ENCODE data around the gene F5.

Gene F5

GRCh38 chr1:169576241-169576934 lies 9.9 kb downstream of the F5 start:
- H3K27ac ChIP-seq, result no peak overlapping the region
- H3K4me3 ChIP-seq, result no peak overlapping the region
- no peak for DNase-seq (ENCODE audit: low spot score)
- no peak for TF ChIP-seq CTCF (IDR thresholded peaks at IDR 0.05)

GRCh38 chr1:169574336-169574735 lies 11.9 kb downstream of the F5 start:
- Histone ChIP-seq H3K27ac (no peak overlapping the region), H3K4me3 (no peak overlapping the region)
- no peak for TF ChIP-seq CTCF (IDR thresholded peaks at IDR 0.05)
- no peak for DNase-seq (ENCODE audit: low spot score)

- TF ChIP-seq CTCF (IDR thresholded peaks at IDR 0.05), result no peak
- no peak overlapping the region for H3K27ac ChIP-seq
- no peak for DNase-seq (ENCODE audit: low spot score)
- H3K4me3 ChIP-seq, result no peak overlapping the region
These were observed 14.1 kb downstream of the F5 start for GRCh38 chr1:169572187-169572586.

GRCh38 chr1:169571450-169571849 lies 14.8 kb downstream of the F5 start:
- Histone ChIP-seq H3K4me3 (no peak overlapping the region), H3K27ac (no peak overlapping the region)
- no peak for DNase-seq (ENCODE audit: low spot score)
- no peak for TF ChIP-seq CTCF (IDR thresholded peaks at IDR 0.05)

- no peak overlapping the region for H3K27ac ChIP-seq
- TF ChIP-seq CTCF (IDR thresholded peaks at IDR 0.05), result no peak
- no peak for DNase-seq (ENCODE audit: low spot score)
- H3K4me3 ChIP-seq, result no peak overlapping the region
These were observed 16.1 kb downstream of the F5 start for GRCh38 chr1:169570172-169570574.

- DNase-seq (ENCODE audit: low spot score), result no peak
- Histone ChIP-seq H3K4me3 (no peak overlapping the region), H3K27ac (no peak overlapping the region)
- TF ChIP-seq CTCF (IDR thresholded peaks at IDR 0.05), result no peak
These were observed 17.8 kb downstream of the F5 start for GRCh38 chr1:169568497-169568896.

All from coronary artery (tissue), 2 donors.